HG03196 (cell line): Measurements from ENCODE around the gene IPO13.

Source experiments
- ATAC-seq: cut with Tn5 transposase; IDR thresholded peaks from one replicate; pipeline ENCODE4 v1.9.1; 2021; ENCODE audit not compliant: unreplicated experiment

IPO13 gene

DNA sequence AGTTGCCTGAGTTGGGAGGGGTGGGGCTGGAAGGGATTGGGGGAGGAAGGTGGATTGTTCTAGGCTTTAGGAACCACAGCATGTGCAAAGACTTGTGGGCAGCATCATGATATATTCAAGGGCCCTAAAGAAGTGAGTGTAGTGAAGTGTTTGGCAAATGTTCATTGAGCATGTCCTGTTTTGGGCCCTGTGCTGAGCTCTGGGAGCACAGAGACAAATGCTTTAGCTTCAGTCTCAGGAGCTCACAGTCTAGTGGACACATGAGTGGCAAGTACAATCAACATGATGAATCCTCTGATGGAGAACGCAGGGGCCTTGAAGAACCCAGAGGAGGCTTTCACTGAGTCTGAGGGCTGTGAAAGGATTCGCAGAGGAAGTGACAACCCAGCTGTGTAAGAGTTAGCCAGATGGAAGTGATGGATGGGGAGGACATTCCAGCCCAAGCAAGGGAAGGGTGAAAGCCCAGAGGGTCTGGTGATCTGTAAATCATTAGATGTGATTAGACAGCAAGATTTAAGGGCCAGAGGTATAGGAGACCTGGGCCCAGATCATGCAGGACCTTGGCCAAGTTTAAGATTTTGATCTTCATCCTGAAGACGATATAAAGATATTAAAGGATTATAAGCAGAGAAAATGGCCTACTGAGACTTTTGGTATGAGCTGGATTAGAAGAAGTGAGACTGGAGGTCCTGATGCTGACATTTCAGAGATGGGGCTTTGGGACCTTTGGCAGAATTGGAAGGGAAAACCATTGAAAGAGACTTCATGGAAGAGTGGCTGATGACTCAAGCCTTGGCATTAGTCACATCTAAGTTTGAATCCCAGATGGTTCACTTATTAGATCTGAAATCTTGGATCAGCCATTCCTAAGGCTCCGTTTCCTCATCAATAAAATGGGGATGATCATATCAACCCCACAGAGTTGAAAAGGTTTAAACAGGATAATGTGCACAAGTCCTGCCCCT, 4.6 kb downstream of the IPO13 start:
- ATAC-seq = no peak

DNA sequence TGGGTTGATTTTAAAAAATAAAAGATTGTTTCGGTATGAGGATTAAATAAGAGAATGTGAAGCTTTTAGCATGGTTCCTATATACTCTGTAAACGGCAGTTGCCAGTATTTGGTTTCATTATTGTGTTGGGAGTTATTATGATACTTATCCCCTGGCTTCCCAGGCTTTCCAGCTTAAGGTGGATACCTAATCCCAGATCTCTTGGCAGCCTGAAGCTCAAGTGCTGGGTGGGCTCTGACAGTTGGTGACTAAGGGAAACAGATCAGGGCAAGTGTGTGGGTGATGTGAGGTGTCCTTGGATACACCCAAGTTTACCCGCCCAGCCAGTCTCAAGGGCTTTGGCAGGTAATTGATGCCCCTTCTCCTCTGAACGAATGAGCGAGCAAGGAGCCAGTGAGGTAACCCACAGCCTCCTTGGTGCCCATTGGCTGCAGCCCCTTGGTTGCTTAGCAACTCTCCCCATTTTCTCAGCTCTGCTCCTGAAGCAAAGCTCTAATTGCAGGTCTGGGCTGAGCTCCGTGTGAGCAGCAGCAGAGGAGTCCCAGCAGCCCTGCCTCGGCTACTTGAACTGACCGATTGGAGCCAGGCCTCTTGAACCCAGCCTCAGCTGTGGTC, 6.1 kb downstream of the IPO13 start:
- ATAC-seq = no peak

DNA sequence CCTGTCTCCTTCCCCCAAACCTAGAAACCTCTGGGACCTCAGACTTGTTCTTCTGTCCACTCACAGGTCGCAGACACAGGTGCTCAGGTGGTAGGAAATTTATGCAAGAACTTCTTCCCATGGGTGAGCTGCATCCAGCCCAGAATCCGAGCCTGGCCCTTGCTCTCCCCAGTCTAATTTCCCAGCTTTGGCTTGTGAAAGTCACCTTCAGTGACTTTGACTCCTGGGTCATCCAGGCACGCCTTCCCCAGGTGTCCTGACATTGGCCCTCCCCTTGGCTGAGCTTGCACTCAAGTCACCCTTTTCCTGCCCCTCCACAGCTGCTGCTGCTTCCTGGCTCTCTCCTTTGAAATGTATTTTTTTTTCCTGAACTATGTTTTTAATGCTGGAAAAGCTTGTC, 6.6 kb downstream of the IPO13 start:
- no peak for ATAC-seq

DNA sequence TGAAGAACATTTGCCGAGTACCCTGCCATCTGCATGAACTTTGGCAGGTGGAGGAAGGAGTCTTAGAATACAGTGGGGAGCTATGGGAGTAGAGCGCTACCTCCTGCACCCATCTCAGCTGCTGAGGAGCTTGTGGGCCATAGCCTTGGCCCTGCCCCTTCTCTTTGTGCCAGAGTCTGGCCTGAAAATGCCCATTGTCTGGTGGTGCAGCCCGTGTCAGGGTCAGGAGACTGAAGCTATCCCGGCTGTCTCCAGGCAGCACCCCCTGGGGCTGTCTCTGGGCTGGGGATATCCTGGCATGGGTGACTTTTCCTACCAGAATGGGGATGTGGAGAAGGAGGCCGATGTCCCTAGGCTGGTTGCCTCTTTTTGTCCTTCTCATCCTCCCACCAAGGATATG, 7.3 kb downstream of the IPO13 start:
- no peak for ATAC-seq

DNA sequence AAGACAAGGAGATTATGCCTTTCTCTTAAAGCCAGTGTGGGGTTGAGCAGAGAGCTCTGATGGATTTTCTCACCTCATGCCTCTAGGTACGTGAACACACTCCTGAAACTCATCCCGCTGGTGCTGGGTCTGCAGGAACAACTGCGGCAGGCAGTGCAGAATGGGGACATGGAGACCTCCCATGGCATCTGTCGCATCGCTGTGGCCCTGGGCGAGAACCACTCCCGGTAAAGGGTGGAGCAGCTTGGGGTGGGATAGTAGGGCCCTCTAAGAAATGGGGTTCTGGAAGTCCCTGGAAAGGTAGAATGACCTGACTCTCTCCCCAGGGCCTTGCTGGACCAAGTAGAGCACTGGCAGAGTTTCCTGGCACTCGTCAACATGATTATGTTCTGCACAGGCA, 9.5 kb downstream of the IPO13 start:
- no peak for ATAC-seq

DNA sequence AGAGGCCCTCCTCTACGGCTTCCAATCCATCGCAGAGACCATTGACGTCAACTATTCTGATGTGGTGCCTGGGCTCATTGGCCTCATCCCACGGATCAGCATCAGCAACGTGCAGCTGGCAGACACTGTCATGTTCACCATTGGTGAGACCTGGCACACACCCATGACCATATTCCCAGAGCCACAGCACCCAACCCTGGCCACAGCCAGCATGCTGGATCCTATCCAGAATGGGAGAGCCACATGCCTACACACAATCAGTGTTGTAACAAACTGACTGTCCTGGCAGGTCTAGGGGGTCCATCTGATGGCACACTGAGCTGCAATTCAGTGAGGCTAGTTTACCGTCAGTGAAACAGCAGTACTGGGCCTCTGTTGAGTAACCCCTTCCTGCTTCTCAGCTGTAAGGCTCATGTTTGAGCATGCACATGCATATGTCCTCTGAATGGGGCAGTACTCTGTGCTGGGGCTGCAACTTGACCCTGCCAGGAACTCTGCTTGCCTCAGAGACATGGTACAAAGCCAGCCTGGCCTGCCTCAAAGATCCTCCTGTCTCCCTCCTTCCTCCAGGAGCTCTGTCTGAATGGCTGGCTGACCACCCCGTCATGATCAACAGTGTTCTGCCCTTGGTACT, 10.8 kb downstream of the IPO13 start:
- ATAC-seq = no peak

DNA sequence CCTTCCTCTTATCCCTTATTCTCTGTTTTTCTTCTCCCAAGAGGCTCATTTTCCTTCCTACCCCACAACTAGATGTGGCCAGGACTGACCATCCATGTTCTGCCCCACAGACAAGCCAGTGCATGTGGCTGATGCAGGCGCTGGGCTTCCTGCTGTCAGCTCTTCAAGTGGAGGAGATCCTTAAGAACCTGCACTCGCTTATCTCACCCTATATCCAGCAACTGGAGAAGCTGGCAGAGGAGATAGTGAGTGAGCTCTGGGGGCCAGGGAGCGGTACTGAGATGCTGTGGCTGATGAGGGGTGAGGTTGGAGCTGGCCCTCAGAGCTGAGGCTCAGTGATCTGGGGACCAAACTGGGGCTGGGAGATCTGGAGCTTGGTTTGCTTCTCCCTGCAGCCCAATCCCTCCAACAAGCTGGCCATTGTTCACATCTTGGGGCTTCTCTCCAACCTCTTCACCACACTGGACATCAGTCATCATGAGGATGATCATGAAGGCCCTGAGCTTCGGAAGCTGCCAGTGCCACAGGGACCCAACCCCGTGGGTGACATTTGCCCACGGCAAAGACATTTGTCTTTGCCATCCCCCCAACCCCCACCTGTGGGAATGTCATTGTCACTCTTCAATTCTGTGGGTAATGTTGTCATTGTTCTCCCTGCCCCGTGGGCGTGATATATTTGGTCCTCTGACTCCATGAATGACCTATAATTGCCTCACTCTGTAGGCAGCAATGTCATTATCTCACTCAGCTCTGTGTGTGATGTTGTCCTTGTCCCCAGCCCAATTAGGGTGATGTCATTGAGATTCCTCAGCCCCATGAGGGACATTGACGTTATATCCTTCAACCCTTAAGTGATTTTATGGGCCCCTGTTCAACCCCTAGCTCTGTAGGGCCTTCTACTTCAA, 11.9 kb downstream of the IPO13 start:
- ATAC-seq = no peak

DNA sequence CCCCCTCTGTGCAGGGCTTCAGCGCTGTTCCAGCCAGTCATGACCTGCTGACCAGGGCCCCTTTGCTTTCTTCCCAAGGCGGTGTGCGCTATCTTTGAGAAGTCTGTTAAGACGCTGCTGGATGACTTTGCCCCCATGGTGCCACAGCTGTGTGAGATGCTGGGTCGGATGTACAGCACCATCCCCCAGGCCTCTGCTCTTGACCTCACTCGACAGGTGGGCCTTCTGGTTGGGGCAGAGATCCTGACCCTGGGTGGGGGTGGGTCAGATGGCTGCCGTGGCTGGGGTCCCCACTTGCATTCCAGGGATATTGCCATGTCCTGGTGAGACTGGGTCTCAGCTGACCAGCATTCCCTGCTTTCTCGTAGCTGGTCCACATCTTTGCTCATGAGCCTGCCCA, 14.0 kb downstream of the IPO13 start:
- no peak for ATAC-seq

DNA sequence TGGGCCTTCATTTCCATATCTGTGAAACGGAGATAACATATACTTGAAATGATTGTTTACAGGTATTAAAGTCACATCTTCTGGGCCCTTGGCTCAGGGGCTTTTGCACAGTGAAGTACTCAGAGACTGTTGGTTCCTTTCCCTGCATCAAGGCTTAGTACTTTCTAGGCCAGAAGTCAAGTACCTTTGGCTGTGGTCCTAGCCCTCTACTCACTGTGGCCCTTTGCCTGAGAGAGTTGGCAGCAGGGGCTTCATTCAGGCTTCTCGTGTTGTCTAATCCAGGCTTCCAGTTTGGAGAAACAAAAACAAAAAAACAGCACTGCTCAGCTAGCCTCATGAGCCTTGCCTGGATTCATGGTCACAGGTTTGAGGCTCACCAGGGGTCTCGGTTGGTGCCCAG, 14.9 kb downstream of the IPO13 start:
- no peak for ATAC-seq

DNA sequence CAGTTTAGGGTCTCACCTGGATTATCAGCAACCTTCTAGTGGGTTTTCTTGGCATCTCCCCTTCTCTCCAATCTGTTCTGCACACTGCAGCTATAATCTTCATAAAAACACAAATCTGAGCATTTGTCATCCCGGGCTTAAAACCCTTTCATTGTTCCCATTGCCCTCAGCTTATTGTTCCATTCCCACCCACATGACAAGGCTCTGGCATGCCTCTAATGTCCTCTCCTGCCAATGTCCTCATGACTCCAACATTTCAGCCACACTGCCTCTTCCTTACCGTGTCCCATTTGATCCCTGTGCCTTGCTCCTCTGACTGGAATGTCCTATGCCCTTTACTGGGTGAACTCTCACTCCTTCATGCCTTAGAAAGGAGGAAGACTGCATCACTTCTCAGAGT, 15.6 kb downstream of the IPO13 start:
- no peak for ATAC-seq

DNA sequence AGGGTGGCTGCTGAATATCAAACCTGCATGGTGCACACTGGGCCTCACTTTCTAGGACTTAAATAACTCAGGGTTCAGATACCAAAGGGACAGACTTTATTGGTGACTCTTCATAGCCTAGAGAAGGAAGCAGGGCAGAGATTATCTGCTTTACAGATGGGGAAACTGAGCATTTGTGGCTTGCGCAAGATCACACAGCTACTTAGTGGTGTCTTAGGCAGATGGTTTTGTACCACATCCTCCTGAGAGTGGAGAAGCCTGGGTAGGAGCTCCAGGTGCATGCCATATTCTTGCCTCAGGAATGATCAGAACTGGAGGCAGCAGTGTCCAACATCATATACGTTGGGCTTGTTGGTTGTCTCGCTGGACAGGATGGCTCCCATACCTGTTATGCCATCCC, 16.3 kb downstream of the IPO13 start:
- no peak for ATAC-seq

DNA sequence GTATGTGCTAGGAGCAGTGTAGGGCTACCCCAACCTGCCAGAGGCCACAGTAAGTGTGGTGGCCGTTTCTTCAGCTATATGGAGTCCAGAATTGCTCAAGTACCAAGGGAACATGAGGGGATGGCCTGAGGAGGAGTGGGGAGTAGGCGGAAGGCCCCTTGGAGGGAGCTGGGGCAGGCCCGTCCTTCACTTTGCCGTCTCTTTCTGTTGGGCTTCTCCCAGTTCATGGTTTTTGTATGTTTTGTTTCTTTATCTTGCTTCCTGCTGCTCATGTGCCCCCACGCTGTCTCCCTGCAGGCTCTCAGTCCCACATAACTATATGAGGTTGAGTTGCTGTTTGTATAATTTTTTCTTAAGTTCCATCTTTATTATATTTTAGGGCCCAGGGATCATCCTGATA, 17.1 kb downstream of the IPO13 start:
- no peak for ATAC-seq

DNA sequence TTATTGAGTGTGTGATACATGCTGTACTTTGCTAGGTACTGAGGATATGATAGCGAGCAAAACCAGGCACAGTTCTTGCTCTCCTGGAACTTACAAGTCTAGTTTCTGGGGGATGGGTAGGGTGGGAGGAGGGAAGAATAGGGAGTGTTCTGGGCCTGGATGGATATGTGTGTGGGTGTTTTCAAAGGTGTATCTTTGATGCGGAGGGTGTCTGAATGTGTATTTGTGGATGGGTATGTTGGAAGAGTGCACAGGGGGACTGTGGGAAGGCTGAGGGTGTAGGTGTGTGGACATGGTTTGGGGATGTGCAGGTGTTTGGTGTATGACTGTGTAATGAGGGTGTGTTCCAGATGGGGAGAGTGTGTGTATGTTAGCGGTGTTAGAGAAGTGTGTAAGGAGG, 18.6 kb downstream of the IPO13 start:
- no peak for ATAC-seq

DNA sequence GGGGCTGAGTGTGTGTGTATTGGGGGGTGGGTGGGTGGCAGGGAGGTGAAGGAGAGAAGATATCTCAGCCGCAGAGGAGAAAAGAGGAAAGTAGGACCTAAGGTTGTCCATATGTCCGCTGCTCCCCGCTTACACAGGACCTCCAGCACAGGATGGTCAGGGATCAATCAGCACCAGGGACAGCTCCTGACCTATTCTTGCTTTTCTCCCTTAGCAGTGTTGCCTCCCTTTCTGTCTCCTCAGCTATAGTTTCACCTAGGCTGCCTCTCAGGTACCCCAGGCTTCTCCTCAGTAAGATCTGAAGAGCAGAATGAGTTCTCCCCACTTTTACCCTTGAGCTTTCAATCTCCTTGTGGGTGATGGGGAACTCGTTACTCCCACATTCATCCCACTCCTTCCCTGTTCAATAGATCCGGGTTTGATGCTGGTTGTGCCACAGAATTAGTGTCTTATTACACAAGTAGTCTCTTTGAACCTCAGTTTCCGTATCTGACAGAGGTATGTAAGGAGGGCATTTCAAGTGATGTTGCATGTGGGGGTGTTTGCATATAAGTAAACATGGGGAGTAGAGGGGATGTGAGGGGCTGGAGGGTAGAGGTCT, 21.7 kb downstream of the IPO13 start:
- no peak for ATAC-seq

DNA sequence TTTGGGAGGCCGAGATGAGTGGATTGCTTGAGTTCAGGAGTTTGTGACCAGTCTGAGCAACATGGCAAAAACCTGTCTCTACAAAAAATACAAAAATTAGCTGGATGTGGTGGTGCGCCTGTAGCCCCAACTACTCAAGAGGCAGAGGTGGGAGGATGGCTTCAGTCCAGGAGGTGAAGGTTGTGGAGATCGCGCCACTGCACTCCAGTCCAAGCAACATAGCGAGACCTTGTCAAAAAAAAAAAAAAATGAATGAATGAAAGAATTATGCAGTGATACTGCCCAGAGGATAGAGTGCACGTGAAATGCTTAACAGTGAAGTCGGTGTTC, 22.6 kb downstream of the IPO13 start:
- ATAC-seq = no peak

DNA sequence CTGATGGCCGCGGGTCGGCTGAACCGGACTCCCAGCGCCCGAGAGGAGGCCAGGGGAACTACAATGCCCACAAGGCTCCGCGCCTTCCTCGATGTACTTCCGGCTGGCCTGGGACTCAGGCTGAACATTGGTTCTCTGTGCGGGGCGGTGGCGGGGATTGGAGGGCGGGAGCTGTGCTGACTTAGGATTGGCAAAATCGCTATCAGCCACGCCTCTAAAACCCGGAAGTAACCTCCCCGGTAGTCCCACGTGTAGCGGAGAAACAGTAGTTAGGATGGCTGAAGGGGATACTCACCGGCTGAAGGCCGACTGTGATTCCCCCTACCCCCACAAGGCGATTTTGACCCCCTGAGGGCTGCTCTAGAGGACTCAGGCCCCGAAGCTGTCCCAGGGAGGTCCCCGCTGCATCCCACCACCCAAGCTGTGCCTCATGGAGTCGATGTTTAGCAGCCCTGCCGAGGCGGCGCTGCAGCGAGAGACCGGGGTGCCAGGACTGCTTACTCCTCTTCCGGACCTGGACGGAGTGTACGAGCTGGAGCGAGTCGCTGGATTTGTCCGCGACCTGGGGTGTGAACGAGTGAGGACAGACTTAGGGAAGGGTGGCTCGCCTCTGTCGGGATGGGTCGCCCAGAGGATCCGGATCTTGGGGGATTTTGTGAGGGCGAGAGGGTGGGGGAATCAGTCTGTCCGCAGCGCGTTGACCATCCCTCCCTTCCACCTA, 23.2 kb downstream of the IPO13 start, which contains the start of gene DPH2:
Gene DPH2 (plus strand): TSS at position 265 of the 721 bp plus-strand sequence. CDS start 166 bp downstream, at position 431.
- ATAC-seq = peak; percentile 72

DNA sequence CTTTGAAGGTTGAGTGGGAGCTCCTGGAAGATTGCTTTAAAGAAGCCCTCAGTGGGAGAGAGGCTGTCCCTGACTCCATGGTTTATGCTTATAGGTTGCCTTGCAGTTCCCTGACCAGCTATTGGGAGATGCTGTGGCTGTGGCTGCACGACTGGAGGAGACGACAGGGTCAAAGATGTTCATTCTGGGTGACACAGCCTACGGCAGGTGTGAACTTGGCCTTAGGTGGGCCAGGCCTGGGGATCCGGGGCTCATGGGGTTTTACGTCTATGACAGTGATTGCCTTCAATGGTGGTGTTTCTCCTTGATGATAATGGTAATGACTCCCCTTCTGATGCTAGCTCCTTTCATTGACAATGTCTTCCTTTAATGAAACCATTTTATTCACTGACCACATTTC, 23.8 kb downstream of the IPO13 start:
- ATAC-seq = no peak

DNA sequence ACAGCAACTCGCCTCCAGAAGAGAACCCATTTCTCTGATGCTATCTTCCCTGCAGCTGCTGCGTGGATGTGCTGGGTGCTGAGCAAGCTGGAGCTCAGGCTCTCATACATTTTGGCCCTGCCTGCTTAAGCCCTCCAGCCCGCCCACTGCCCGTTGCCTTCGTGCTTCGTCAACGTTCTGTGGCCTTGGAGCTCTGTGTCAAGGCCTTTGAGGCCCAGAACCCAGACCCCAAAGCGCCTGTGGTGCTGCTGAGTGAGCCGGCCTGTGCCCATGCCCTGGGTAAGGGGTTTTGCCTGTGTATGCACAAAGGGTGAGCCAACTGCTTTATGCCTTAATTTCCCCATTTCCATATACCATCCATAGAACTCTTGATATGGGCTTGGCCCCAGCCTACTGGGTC, 24.2 kb downstream of the IPO13 start:
- no peak for ATAC-seq

DNA sequence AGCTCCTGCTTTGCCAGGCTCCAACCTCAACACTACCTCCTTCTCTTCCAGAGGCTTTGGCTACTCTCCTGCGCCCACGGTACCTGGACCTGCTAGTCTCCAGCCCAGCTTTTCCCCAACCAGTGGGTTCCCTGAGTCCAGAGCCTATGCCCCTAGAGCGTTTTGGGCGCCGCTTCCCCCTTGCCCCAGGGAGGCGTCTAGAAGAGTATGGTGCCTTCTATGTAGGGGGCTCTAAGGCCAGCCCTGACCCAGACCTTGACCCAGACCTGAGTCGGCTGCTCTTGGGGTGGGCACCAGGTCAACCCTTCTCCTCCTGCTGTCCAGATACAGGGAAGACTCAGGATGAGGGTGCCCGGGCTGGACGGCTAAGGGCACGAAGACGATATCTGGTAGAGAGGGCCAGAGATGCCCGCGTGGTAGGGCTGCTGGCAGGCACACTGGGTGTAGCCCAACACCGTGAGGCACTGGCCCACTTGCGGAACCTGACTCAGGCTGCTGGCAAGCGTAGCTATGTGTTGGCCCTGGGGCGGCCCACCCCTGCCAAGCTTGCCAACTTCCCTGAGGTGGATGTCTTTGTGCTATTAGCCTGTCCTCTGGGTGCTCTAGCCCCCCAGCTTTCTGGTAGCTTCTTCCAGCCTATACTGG, 24.7 kb downstream of the IPO13 start:
- no peak for ATAC-seq
